ENCODE results near the gene MRRF. TPM values are rescaled to one million over a fixed set of nuclear protein-coding genes. Genes with fewer than 3 reads are reported as not detected.

The MRRF gene
- total and polyA plus RNA-seq, 2 experiments from 2014 or later = 23.7 to 30.8 TPM

GRCh38 chr9:122219856-122220672 lies 44.6 kb upstream of the MRRF start:
- Histone ChIP-seq H3K4me3 (0 out of 2 replicates have a peak overlapping the region, but pooled peaks have one; percentile 22), H3K79me2 (ENCODE audit: insufficient read depth) (no peaks in the 10 kb centered on the region), H3K4me2 (ENCODE audit: unreplicated experiment) (peak overlapping the region; percentile 3), H3K4me1 (ENCODE audit: insufficient read depth) (peaks cover 7% of the 10 kb centered on the region; the same call in 1 of the 2 replicates), H3F3A (ENCODE audit: insufficient read depth) (0 out of 2 replicates have a peak, but pooled peaks cover 1% of the 10 kb centered on the region), H3K9me2 (ENCODE audit: insufficient read depth) (no peaks in the 10 kb centered on the region), H3K36me3 (ENCODE audit: low read depth) (no peaks in the 10 kb centered on the region), H3K9me3 (ENCODE audit: low read depth) (no peaks in the 10 kb centered on the region), H2AFZ (peak overlapping the region; percentile 18; the same call in 1 of the 2 replicates), H3K27ac (no peak overlapping the region), H4K20me1 (ENCODE audit: insufficient read depth) (no peaks in the 10 kb centered on the region), H3K9ac (no peak overlapping the region), H3K27me3 (replicated peaks; ENCODE audit: insufficient read depth) (peaks cover 98% of the 10 kb centered on the region)
- in situ Hi-C loops (cut with MboI) = no loop called here
- peak; percentile 52 for DNase-seq
- TF ChIP-seq EZH2 (IDR thresholded peaks at IDR 0.05; ENCODE audit: insufficient read depth, poor library complexity, severe bottlenecking) (peak; percentile 63), EZH2phosphoT487 (IDR thresholded peaks at IDR 0.05; ENCODE audit: insufficient read depth, low read depth) (peak; percentile 12)
- 5 to 6% methylated on average over 43 to 57 of the region's 57 CpGs for WGBS, 2 experiments (ENCODE audit: low coverage in 1 of 2, low lambda C conversion rate in 2 of 2, missing lambda C conversion rate in 2 of 2)

DNA sequence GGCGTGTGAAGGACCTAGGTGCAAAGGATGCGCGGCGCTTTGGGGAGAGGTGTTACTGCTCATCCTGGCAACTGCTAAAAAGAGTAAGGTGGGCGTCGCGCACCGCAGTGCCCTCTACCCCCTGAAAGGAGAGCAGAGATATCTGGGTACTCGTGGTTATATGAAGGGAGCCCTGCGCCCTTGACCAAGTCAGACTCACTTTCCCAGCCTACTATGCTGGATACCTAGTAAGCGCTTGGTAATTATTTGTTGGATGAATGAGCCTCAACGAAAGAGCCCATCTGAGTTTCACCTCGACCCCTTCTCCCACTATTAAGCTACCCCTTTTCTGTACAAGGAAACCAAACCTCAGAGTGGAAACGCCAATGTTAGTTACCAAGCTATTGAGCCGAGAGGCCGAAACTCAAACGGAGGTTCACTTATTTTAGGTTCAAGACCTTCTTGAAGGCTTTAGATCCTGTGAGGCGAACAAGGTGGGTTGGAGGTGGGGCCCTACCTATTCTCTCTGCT lies 44.0 kb upstream of the MRRF start:
- WGBS, 2 experiments (ENCODE audit: low coverage in 1 of 2, low lambda C conversion rate in 2 of 2, missing lambda C conversion rate in 2 of 2) = 16 to 17% methylated on average over 18 of the region's 18 CpGs

GRCh38 chr9:122221183-122221811 lies 43.4 kb upstream of the MRRF start:
- Histone ChIP-seq H3K4me3 (no peak overlapping the region), H3K27ac (no peak overlapping the region), H3K4me2 (ENCODE audit: unreplicated experiment) (no peak overlapping the region), H3K27me3 (replicated peaks; ENCODE audit: insufficient read depth) (peaks cover 98% of the 10 kb centered on the region), H3F3A (ENCODE audit: insufficient read depth) (no peaks in the 10 kb centered on the region), H4K20me1 (ENCODE audit: insufficient read depth) (no peaks in the 10 kb centered on the region), H3K36me3 (ENCODE audit: low read depth) (no peaks in the 10 kb centered on the region), H3K9ac (no peak overlapping the region), H3K9me2 (ENCODE audit: insufficient read depth) (no peaks in the 10 kb centered on the region), H3K9me3 (ENCODE audit: low read depth) (no peaks in the 10 kb centered on the region), H3K79me2 (ENCODE audit: insufficient read depth) (no peaks in the 10 kb centered on the region), H3K4me1 (ENCODE audit: insufficient read depth) (peaks cover 7% of the 10 kb centered on the region; the same call in 1 of the 2 replicates), H2AFZ (no peak overlapping the region)
- TF ChIP-seq EZH2 (IDR thresholded peaks at IDR 0.05; ENCODE audit: insufficient read depth, poor library complexity, severe bottlenecking) (peak; percentile 17), EZH2phosphoT487 (IDR thresholded peaks at IDR 0.05; ENCODE audit: insufficient read depth, low read depth) (0 out of 2 replicates have a peak, but pooled peaks have one; percentile 14)
- WGBS, 2 experiments (ENCODE audit: low coverage in 1 of 2, low lambda C conversion rate in 2 of 2, missing lambda C conversion rate in 2 of 2) = 17 to 19% methylated on average over 22 to 27 of the region's 27 CpGs
- DNase-seq = no peak
- in situ Hi-C loops (cut with MboI) = no loop called here

More for the DNA sequence above, 44.0 kb upstream of the MRRF start:
- Histone ChIP-seq H2AFZ (no peak overlapping the region), H3F3A (ENCODE audit: insufficient read depth) (no peaks in the 10 kb centered on the region), H3K9ac (no peak overlapping the region), H3K9me2 (ENCODE audit: insufficient read depth) (no peaks in the 10 kb centered on the region), H3K79me2 (ENCODE audit: insufficient read depth) (no peaks in the 10 kb centered on the region), H3K36me3 (ENCODE audit: low read depth) (no peaks in the 10 kb centered on the region), H3K4me3 (no peak overlapping the region), H3K27ac (no peak overlapping the region), H3K27me3 (replicated peaks; ENCODE audit: insufficient read depth) (peaks cover 98% of the 10 kb centered on the region), H3K4me2 (ENCODE audit: unreplicated experiment) (no peak overlapping the region), H4K20me1 (ENCODE audit: insufficient read depth) (no peaks in the 10 kb centered on the region), H3K4me1 (ENCODE audit: insufficient read depth) (peaks cover 7% of the 10 kb centered on the region; the same call in 1 of the 2 replicates), H3K9me3 (ENCODE audit: low read depth) (no peaks in the 10 kb centered on the region)
- TF ChIP-seq EZH2 (IDR thresholded peaks at IDR 0.05; ENCODE audit: insufficient read depth, poor library complexity, severe bottlenecking) (peak; percentile 91), EZH2phosphoT487 (IDR thresholded peaks at IDR 0.05; ENCODE audit: insufficient read depth, low read depth) (peak; percentile 73)
- DNase-seq = no peak
- in situ Hi-C loops (cut with MboI) = no loop called here

DNA sequence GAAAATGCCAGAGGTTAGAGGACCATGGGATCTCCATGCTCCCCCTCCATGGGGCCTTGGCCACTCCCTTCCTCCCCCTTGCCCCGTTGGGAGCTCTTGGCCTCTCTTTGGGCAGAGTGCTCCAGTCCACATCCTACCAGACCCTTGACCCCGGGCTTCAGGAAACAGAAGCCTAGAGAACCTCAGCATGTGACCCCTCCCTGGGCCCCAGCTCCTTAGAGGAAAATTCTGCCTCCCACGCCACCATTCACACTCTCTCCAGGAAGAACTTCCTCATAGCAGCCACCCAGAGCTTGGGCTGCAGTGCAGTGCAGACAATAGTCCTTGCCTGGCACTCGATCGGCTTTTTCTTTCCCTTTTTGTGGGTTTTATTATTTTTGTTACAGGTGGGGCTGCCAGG lies 41.9 kb upstream of the MRRF start:
- TF ChIP-seq EZH2 (IDR thresholded peaks at IDR 0.05; ENCODE audit: insufficient read depth, poor library complexity, severe bottlenecking) (no peak), EZH2phosphoT487 (IDR thresholded peaks at IDR 0.05; ENCODE audit: insufficient read depth, low read depth) (no peak)
- in situ Hi-C loops (cut with MboI) = no loop called here
- Histone ChIP-seq H3K27me3 (replicated peaks; ENCODE audit: insufficient read depth) (peaks cover 99% of the 10 kb centered on the region), H3K4me3 (no peak overlapping the region), H3K9me2 (ENCODE audit: insufficient read depth) (no peaks in the 10 kb centered on the region), H3K27ac (no peak overlapping the region), H3K4me1 (ENCODE audit: insufficient read depth) (peaks cover 7% of the 10 kb centered on the region; the same call in 1 of the 2 replicates), H3K36me3 (ENCODE audit: low read depth) (no peaks in the 10 kb centered on the region), H3K9ac (no peak overlapping the region), H3K79me2 (ENCODE audit: insufficient read depth) (no peaks in the 10 kb centered on the region), H2AFZ (no peak overlapping the region), H3K9me3 (ENCODE audit: low read depth) (no peaks in the 10 kb centered on the region), H4K20me1 (ENCODE audit: insufficient read depth) (no peaks in the 10 kb centered on the region), H3F3A (ENCODE audit: insufficient read depth) (no peaks in the 10 kb centered on the region), H3K4me2 (ENCODE audit: unreplicated experiment) (no peak overlapping the region)
- DNase-seq = no peak
- 56 to 58% methylated on average over 5 of the region's 5 CpGs for WGBS, 2 experiments (ENCODE audit: low coverage in 1 of 2, low lambda C conversion rate in 2 of 2, missing lambda C conversion rate in 2 of 2)
